Ureter (tissue), 1 donor: ENCODE data around the gene HBA2. TPM values are rescaled to one million over a fixed set of nuclear protein-coding genes. Genes with fewer than 3 reads are reported as not detected.
"Not testable (repeated sequence)": the region's sequence is repeated elsewhere in the genome, so short reads cannot be mapped to it uniquely, and the experiment has no call there.

ENCODE experiments used
- DNase-seq: peaks from one replicate; pipeline ENCODE4 v3.0.0-alpha.2; 2020; ENCODE audit warnings: low spot score
- total RNA-seq: library from RNA; stranded (reverse); gene quantifications from one replicate; pipeline ENCODE4 v1.2.4, GENCODE V29; 2023
- donor health status: DM: yes; HTN: yes; CAD: no.

Gene HBA2
- total RNA-seq, 1 donor from 2014 or later, result 88.0 TPM

DNA sequence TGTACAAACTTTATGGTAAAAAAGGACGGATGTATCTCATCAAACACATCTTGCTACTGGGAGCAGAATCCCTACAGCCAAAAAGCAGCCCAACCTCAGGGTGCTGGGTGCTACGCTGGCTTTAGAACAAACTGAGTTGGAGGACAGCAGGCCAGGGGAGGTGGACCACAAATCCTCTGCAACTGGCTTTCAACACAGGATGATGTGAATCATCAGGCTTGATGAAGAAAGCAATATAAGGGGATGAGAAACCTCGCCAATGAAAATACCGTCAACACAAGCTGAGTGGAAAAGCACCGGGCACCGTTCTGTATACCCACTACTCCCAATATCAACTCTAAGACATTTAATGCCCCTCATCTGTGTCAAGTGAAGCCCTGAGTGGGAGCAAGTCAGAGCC lies 21.8 kb downstream of the HBA2 start:
- DNase-seq, result no peak

DNA sequence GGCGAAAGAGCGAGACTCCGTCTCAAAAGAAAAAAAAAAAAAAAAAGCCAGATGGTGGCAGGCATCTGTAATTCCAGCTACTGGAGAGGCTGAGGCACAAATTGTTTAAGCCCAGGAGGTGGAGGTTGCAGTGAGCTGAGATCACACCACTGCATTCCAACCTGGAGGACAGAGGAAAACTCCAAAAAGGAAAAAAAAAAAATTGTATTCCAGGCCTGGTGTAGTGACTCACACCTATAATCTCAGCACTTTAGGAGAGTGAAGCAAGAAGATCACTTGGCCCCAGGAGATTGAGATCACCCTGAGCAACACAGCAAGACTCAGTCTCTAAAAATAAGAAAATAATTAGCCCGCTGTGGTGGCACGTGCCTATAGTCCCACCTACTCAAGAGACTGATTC lies 27.7 kb downstream of the HBA2 start:
- DNase-seq, result no peak

DNA sequence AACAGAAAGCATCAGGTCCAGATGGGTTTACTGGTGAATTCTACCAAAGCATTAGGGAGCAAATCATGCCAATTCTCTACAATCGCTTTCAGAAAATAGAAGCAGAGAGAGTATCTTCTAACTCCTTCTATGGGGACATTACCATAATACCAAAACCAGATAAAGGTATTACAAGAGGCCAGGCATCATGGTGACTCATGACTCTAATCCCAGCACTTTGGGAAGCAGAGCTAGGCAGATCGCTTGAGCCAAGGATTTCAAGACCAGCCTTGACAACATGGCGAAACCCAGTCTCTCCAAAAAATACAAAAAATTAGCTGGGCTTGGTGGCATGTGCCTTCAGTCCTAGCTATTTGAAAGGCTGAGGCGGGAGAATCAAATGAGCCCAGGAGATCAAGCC lies 30.6 kb downstream of the HBA2 start:
- DNase-seq, result no peak

DNA sequence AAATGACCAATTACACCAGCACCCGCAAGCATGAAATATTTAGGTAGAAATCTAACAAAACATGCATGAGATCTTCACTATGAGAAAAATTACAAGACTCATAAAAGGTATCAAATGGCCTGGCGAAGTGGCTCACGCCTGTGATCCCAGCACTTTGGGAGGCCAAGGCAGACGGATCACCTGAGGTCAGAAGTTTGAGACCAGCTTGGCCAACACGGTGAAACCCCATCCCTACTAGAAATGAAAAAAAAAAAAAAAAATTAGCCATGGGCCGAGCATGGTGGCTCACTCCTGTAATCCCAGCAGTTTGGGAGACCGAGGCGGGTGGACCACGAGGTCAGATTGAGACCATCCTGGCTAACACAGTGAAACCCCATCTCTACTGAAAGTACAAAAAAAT lies 31.4 kb downstream of the HBA2 start:
- not testable (repeated sequence) for DNase-seq

DNA sequence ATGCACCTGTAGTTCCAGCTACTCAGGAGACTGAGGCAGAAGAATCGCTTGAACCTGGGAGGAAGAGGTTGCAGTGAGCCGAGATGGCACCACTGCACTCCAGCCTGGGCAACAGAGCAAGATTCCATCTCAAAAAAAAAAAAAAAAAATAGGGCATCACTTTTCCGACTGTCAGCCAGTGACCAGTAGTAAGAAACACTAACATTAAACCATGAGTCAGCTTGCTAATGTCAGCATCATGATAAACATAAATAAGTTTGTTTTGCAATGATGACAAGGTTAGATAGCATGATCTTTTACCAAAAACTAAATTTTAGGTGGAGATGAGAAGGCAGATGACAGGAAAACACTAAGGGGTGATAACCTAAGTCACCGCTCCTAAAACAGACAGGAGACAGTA lies 36.7 kb downstream of the HBA2 start:
- DNase-seq, result not testable (repeated sequence)

DNA sequence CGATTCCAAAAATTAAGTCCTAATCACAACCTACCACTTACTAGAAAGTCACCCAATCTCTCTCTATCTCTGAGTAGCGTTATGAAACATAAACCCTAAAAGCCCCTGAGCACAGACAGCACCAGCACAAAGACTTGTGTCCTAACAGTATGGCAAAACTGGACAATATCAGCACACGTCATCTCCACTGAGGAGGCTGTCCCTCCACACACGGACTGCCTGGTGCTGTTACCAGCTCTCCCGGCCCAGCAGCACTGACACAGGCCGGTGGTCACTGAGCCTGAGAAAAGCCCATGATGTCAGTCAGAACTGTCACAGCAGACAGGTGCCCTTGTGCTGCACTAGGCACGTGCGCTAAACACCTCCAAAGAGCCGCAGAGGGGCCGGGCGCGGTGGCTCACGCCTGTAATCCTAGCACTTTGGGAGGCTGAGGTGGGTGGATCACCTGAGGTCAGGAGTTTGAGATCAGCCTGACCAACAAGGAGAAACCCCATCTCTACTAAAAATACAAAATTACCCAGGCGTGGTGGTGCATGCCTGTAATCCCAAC lies 39.0 kb downstream of the HBA2 start:
- DNase-seq, result not testable (repeated sequence)

DNA sequence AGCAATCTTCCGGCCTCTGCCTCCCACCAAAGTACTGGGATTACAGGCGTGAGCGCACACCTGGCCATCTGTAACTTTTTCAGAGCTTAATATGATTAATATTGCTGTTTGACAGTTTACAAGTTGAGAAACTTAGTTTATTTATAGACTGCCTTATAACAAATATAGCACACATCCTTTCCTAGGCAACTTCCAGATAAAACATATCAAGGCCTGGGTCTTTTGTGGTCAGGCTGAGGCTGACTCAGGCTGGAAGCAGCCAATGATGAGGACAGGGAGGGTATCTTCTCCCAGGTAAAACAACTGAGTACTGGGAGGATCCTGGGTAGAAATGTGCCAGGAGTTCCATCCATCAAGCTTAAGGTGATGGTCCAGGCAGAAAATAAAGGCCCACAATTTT lies 40.3 kb downstream of the HBA2 start:
- no peak for DNase-seq

DNA sequence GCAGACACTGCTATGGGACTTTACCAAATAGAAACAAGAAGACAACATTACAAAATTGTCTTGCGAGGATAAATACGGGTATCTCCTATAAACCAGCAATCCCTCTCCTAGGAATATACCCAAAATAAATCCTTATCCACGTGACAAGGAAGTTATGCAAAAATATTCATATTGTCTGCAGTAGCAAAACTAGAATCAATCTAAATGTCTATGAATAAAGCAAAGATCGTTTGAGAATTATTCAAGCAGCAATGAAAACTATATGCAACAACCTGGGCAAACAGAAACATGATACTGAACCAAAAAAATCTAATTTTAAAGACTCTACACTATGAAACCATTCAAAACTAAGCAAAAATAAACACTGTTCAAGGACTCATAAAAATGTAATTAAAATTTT lies 47.3 kb downstream of the HBA2 start:
- no peak for DNase-seq

Other genes with a start within 250 kb of the HBA2 start
- 14.9 TPM for gene POLR3K, start 119.3 kb upstream of the HBA2 start, total RNA-seq
- 16.8 TPM for gene SNRNP25, start 119.0 kb upstream of the HBA2 start, total RNA-seq
- 49.0 TPM for gene RHBDF1, start 100.2 kb upstream of the HBA2 start, total RNA-seq
- 38.2 TPM for gene MPG, start 94.7 kb upstream of the HBA2 start, total RNA-seq
- 42.5 TPM for gene NPRL3, start 34.2 kb upstream of the HBA2 start, total RNA-seq
- gene HBZ, start 20.2 kb upstream of the HBA2 start, total RNA-seq, result not detected
- not detected for gene HBM, start 6.9 kb upstream of the HBA2 start, total RNA-seq
- gene HBA1, start 3.8 kb downstream of the HBA2 start, total RNA-seq, result 82.1 TPM
- gene HBQ1, start 7.6 kb downstream of the HBA2 start, total RNA-seq, result not detected
- 85.3 TPM for gene LUC7L, start 56.6 kb downstream of the HBA2 start, total RNA-seq
- gene FAM234A, start 61.9 kb downstream of the HBA2 start, total RNA-seq, result 89.4 TPM
- 4.5 TPM for gene RGS11, start 103.1 kb downstream of the HBA2 start, total RNA-seq
- gene ARHGDIG, start 107.7 kb downstream of the HBA2 start, total RNA-seq, result not detected
- gene PDIA2, start 110.3 kb downstream of the HBA2 start, total RNA-seq, result not detected
- gene AXIN1, start 179.8 kb downstream of the HBA2 start, total RNA-seq, result 20.1 TPM
- 56.6 TPM for gene MRPL28, start 197.7 kb downstream of the HBA2 start, total RNA-seq
- gene PGAP6, start 209.1 kb downstream of the HBA2 start, total RNA-seq, result 37.6 TPM
- 121 TPM for gene NME4, start 224.3 kb downstream of the HBA2 start, total RNA-seq
- gene DECR2, start 229.0 kb downstream of the HBA2 start, total RNA-seq, result 17.5 TPM